SIG-M5 (cell line): Measurements from ENCODE around the gene AGAP1.

Experiments
- DNase-seq: peaks from one replicate; lab custom pipeline; 2025; lab: John Stamatoyannopoulos, UW

The AGAP1 gene

DNA sequence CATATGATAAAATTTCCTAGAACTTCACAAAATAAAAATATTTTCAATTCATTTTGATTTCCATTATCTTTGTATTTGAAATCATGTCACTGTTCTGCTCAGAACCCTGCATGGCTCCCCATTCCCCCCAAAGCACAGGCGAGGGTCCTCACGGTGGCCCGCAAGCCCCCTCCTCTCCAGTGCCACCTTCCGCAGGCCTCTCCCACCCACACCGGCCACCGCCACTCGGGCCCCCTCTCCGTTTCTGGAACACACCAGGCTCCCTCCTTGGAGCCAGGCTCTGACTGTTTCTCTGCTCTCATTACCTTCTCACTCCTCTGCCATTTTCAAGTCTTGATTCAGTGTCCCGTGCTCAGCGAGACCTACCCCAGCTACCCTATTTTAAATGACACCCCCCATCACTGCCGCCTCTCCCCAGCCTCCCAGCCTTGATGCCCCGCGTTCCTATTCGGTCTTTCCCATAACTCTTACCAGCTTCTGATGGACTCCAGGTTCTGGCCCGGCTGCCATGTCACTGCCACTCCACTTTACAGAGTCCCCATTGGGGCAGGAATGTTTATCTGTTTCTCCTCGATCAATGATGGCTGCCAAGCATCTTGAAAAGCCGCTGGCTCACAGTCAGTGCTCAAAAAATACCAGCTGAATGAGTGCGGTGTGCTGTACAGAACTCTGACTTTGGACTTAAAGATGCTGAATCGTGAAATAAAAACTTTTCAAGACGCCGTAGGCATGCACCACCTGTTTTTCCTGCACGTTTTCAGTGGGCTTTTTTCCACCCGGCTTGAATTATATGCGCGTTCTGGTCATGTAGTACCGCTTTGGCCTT, 473.3 kb downstream of the AGAP1 start:
- DNase-seq: no peak

- DNase-seq: no peak
Measured at GRCh38 chr2:235968155-235968554, 474.3 kb downstream of the AGAP1 start.

GRCh38 chr2:235968616-235969324, 474.9 kb downstream of the AGAP1 start:
- DNase-seq: no peak

GRCh38 chr2:235970204-235971040, 476.6 kb downstream of the AGAP1 start:
- DNase-seq: no peak

- DNase-seq: no peak
Measured at GRCh38 chr2:235976516-235976915, 482.7 kb downstream of the AGAP1 start.

GRCh38 chr2:235976956-235977355, 483.1 kb downstream of the AGAP1 start:
- no peak for DNase-seq

- DNase-seq: no peak
Measured at GRCh38 chr2:235977445-235977844, 483.6 kb downstream of the AGAP1 start.

DNA sequence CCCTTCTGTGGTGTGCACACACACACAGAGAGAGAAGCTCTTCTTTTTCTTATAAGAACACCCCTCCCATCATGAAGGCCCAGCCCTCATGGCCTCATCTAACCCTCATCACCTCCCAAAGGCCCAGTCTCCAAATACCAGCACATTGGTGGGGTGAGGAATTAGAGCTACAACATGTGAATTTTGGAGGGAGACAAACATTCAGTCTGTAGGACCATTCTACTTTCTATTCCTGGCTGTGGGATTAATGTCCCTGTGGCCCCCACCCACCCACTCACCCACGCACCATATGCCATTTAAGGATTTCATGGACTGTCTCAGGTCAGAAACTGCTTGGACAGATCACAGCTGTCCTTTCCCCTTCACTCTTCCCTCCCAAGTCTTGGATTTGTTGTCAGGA, 484.2 kb downstream of the AGAP1 start:
- no peak for DNase-seq

DNA sequence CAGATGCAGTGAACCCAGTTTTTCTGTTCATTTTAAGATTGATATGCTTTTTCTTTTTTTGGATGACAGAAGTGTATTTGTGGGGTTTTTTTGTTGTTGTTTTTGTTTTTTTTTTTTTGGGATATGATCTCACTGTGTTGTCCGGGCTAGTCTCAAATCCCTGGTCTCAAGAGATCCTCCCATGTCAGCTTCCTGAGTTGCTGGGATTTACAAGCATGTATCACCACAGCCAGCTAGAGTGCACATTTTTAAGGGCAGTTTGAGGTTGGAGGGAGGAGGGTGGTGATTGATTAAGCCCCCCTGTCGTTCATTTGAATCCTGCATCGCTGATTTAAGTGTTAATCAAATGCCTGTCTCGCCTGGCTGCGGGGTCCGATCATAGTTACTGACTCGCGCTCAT, 485.2 kb downstream of the AGAP1 start:
- no peak for DNase-seq

- no peak for DNase-seq
Measured at GRCh38 chr2:235979753-235980435, 486.1 kb downstream of the AGAP1 start.

DNA sequence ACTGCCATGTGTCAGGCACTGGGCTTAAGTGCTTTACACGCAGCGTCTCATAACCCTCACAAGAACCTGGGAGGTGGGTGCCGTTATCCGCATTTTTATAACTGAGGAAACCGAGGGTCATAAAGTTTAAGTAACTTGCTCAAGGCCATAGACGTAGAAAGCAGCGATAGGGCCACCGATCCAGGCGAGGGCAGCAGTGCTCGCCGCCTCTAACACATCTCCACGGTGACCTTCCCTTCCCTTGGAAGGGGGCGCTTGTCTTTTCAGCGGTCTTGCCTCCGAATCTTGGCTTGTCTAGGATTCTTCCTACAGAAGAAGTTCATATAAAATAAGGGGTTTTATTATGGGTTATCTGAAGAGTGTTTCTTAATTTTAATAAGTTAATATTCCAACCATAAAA, 487.8 kb downstream of the AGAP1 start:
- no peak for DNase-seq

- no peak for DNase-seq
Measured at GRCh38 chr2:235983016-235983415, 489.2 kb downstream of the AGAP1 start.

- no peak for DNase-seq
Measured at GRCh38 chr2:235984552-235984951, 490.7 kb downstream of the AGAP1 start.

DNA sequence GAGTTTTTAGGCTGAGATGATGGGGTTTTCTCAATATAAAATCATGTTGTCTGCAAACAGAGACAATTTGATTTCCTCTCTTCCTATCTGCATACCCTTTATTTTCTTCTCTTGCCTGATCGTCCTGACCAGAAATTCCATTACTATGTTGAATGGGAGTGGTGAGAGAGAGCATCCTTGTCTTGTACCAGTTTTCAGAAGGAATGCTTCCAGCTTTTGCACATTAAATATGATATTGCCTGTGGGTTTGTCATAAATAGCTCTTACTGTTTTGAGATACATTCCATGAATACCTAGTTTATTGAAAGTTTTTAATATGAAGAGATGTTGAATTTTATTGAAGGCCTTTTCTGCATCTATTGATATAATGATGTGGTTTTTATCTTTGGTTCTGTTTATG, 492.5 kb downstream of the AGAP1 start:
- DNase-seq: no peak

GRCh38 chr2:235988271-235989015, 494.6 kb downstream of the AGAP1 start:
- DNase-seq: no peak

- DNase-seq: no peak
Measured at GRCh38 chr2:235989591-235989990, 495.7 kb downstream of the AGAP1 start.

- no peak for DNase-seq
Measured at GRCh38 chr2:235990344-235990743, 496.5 kb downstream of the AGAP1 start.

DNA sequence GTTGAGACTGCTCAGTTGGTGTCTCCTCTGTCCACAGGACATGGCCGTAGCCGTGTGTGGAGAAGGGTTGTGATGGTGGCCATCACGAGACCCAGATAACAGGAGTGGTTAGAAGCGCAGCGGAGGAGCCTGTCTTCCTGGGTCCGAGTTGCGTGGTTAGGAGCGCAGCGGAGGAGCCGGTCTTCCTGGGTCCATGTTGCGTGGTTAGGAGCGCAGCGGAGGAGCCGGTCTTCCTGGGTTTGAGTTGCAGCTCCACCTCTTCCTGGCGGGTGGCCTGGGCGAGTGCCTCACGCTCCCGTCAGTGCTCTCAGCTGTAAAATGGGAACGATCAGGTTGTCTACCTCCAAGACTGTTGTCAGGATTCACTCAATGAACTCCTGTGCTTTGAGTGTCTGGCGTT, 498.2 kb downstream of the AGAP1 start:
- DNase-seq: no peak

- no peak for DNase-seq
Measured at GRCh38 chr2:235996419-235996818, 502.6 kb downstream of the AGAP1 start.

DNA sequence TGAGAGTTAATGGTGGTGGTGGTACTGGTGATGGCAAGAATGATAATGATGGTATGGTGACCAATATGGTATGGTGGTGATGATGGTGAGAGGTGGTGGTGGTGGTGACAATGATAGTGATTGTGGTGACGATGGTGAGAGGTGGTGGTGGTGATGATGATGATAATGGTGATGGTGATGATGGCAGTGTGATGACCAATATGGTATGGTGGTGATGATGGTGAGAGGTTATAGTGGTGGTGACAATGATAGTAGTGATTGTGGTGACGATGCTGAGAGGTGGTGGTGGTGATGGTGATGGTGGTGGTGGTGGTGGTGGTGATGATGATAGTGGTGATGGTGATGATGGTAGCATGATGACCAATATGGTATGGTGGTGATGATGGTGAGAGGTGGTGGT, 505.2 kb downstream of the AGAP1 start:
- no peak for DNase-seq

- no peak for DNase-seq
Measured at GRCh38 chr2:236001166-236001828, 507.5 kb downstream of the AGAP1 start.
